OCI-LY3 (cell line): ENCODE measurements around the gene C1orf21.

Source experiments
- EZH2phosphoT487 ChIP-seq: fragments of 200-600 bp; shearing (Covaris generic); IDR thresholded peaks from 2 replicates; pipeline ENCODE4 v1.6.1; 2018; ENCODE audit warnings: antibody characterized with exemption, mixed run types, low read depth
- TF ChIP-seq, protein P1 (sequence below): fragments of 200-600, 300-600 bp; sonication (generic); IDR thresholded peaks from 2 replicates; pipeline ENCODE4 v1.5.1; 2014; ENCODE audit warnings: antibody characterized with exemption, low read length, low read depth

DNA sequence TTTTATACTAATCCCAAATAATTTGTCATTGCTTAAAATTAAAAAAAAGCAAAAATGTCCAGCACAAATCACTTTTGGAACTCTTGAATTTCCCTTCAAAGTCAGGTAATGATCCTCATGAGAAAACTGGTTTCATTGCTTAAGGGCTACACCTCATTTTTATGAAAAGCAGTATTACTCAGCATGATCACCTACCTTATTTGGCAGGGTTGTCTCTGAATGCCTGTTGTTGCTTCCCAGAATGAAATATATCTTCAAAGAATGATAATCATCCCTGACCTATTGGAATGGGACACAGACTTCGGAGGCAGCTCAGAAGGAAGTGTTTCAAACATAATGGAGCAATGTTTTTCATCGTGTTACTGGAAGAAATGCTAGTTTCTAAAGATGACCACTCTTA, 29.7 kb downstream of the C1orf21 start:
- TF ChIP-seq, protein P1, sequence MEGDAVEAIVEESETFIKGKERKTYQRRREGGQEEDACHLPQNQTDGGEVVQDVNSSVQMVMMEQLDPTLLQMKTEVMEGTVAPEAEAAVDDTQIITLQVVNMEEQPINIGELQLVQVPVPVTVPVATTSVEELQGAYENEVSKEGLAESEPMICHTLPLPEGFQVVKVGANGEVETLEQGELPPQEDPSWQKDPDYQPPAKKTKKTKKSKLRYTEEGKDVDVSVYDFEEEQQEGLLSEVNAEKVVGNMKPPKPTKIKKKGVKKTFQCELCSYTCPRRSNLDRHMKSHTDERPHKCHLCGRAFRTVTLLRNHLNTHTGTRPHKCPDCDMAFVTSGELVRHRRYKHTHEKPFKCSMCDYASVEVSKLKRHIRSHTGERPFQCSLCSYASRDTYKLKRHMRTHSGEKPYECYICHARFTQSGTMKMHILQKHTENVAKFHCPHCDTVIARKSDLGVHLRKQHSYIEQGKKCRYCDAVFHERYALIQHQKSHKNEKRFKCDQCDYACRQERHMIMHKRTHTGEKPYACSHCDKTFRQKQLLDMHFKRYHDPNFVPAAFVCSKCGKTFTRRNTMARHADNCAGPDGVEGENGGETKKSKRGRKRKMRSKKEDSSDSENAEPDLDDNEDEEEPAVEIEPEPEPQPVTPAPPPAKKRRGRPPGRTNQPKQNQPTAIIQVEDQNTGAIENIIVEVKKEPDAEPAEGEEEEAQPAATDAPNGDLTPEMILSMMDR: no peak
- no peak for TF ChIP-seq EZH2phosphoT487
